Keratinocyte (primary cell): ENCODE measurements around the gene LRWD1. TPM values are rescaled to one million over a fixed set of nuclear protein-coding genes. Genes with fewer than 3 reads are reported as not detected.
"Not testable (repeated sequence)": the region's sequence is repeated elsewhere in the genome, so short reads cannot be mapped to it uniquely, and the experiment has no call there.

ENCODE experiments used
- DNase-seq: peaks from one replicate; pipeline ENCODE4 v3.0.0-alpha.2; 2011; ENCODE audit warnings: low read depth, missing footprints, low spot score
- FAIRE-seq: peaks from 2 replicates; lab custom pipeline; 2011; peaks lifted over from hg19 to GRCh38; lab: Jason Lieb, UNC
- H2AFZ ChIP-seq: 2 replicates; pipeline ENCODE4 v1.6.0; 2012; ENCODE audit warnings: low read length, control low read depth, inconsistent platforms; ENCODE audit not compliant: control insufficient read depth
- H3K27ac ChIP-seq: 2 replicates; pipeline ENCODE4 v1.5.1; 2011; ENCODE audit warnings: low read length; ENCODE audit not compliant: control insufficient read depth, insufficient read depth
- H3K27me3 ChIP-seq: 3 replicates; pipeline ENCODE4 v1.6.0; 2011; ENCODE audit warnings: low read length; ENCODE audit not compliant: control insufficient read depth, insufficient read depth; ENCODE audit errors: extremely low read depth
- H3K36me3 ChIP-seq, 2 experiments: 2 replicates in 1 of 2; 3 replicates in 1 of 2; pipeline ENCODE4 v1.5.1; 2011; ENCODE audit warnings: low read length in 2 of 2, mild to moderate bottlenecking in 1 of 2; ENCODE audit not compliant: control insufficient read depth in 2 of 2, insufficient read depth in 2 of 2; ENCODE audit errors: extremely low read depth in 1 of 2
- H3K4me1 ChIP-seq: 3 replicates; pipeline ENCODE4 v1.5.1; 2011; ENCODE audit warnings: low read length; ENCODE audit not compliant: control insufficient read depth, insufficient read depth; ENCODE audit errors: extremely low read depth
- H3K4me2 ChIP-seq: 3 replicates; pipeline ENCODE4 v1.6.0; 2011; ENCODE audit warnings: low read depth, low read length; ENCODE audit not compliant: control insufficient read depth, insufficient read depth; ENCODE audit errors: extremely low read depth
- H3K4me3 ChIP-seq, 3 experiments: fragments of 200-600 bp in 1 of 3; sonication (generic) in 1 of 3; 2 replicates in 2 of 3; 3 replicates in 1 of 3; pipeline ENCODE4 v1.5.1; 2011 to 2016; ENCODE audit warnings: low read length in 3 of 3, mild to moderate bottlenecking in 3 of 3, control low read depth in 2 of 3, inconsistent platforms in 1 of 3, low read depth in 1 of 3, mixed read lengths in 1 of 3, mixed run types in 1 of 3, moderate library complexity in 1 of 3; ENCODE audit not compliant: control insufficient read depth in 2 of 3, insufficient read depth in 2 of 3; ENCODE audit errors: extremely low read depth in 1 of 3
- H3K79me2 ChIP-seq: 2 replicates; pipeline ENCODE4 v1.6.0; 2012; ENCODE audit warnings: low read length; ENCODE audit not compliant: control insufficient read depth, insufficient read depth
- H3K9ac ChIP-seq: 3 replicates; pipeline ENCODE4 v1.6.0; 2011; ENCODE audit warnings: low read length; ENCODE audit not compliant: control insufficient read depth, insufficient read depth; ENCODE audit errors: extremely low read depth
- H3K9me1 ChIP-seq: 3 replicates; pipeline ENCODE4 v1.6.0; 2011; ENCODE audit warnings: low read length; ENCODE audit not compliant: control insufficient read depth, insufficient read depth; ENCODE audit errors: extremely low read depth
- H3K9me3 ChIP-seq: 2 replicates; pipeline ENCODE4 v1.5.1; 2012; ENCODE audit warnings: low read depth, low read length; ENCODE audit not compliant: control insufficient read depth
- H4K20me1 ChIP-seq: 3 replicates; pipeline ENCODE4 v1.6.0; 2011; ENCODE audit warnings: low read length; ENCODE audit not compliant: control insufficient read depth, insufficient read depth; ENCODE audit errors: extremely low read depth
- dilution Hi-C: fragments of 300-500 bp; cut with MboI; formaldehyde crosslinking; loops from one replicate; pipeline ENCODE4 v1.7.0; 2020; ENCODE audit warnings: low sequenced_read_pairs; ENCODE audit not compliant: extremely low pct_ligation_motif_present
- polyA plus RNA-seq, 5 experiments: library from polyadenylated mRNA; depleted of rRNA in 3 of 5; stranded (reverse) in 3 of 5; stranded (forward) in 1 of 5; unstranded in 1 of 5; fragments of >200 nt; gene quantifications; 1 replicate in 1 of 5; 2 replicates in 3 of 5; 3 replicates in 1 of 5; pipeline versions ENCODE4 v1.2.1 to v1.2.3, GENCODE V29; 2011 to 2012; ENCODE audit warnings: missing spikeins in 2 of 5, low read depth in 1 of 5, low replicate concordance in 1 of 5
- TF ChIP-seq, protein P1 (sequence below), 3 experiments: IDR thresholded peaks in 1 of 3; conservative IDR thresholded peaks in 1 of 3; optimal IDR thresholded peaks in 1 of 3; 2 replicates in 2 of 3; 3 replicates in 1 of 3; pipeline versions ENCODE3 to v1.5.1; 2011; ENCODE audit warnings: low read length in 3 of 3, mild to moderate bottlenecking in 3 of 3, moderate library complexity in 2 of 3, control low read depth in 1 of 3, inconsistent platforms in 1 of 3; ENCODE audit not compliant: insufficient read depth in 2 of 3; ENCODE audit errors: extremely low read depth in 1 of 3

Gene LRWD1
- polyA plus RNA-seq, 1 donor (not counting 4 experiments of a cell fraction or from before 2014, with no cell fraction given) = 11.3 TPM

DNA sequence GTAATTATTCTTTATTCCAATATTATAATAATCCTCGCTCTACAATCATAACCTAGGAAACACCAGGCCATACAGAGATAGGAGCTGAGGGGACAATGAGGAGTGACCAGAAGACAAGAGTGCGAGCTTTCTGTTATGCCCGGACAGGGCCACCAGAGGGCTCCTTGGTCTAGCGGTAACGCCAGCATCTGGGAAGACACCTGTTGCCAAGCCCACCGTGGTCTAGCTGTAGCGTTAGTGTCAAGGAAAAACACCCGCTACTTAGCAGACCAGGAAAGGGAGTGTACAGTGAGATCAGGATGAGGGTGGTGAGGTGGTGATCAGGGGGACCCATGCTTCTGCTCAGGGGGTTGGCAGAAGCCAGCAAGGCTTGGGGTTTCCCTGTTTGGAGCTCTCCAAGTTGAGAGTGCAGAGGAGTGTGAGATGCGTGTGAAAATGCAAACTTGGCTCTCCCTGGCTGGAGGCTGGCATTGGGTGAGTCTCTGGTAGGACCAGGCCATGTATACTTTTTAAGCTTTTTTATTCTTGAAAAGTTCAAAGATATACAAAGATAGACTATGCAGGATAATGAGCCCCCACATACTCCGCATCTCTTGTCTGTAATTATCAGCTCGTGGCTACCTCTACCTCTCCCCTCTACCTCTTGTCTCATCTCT, 15.3 kb downstream of the LRWD1 start:
- H3K27me3 ChIP-seq, H3K4me3 ChIP-seq, H3K9ac ChIP-seq, H3K27ac ChIP-seq, DNase-seq, H2AFZ ChIP-seq, H3K9me3 ChIP-seq, FAIRE-seq, H3K36me3 ChIP-seq, H4K20me1 ChIP-seq, H3K79me2 ChIP-seq, H3K4me2 ChIP-seq, H3K4me1 ChIP-seq, H3K9me1 ChIP-seq, dilution Hi-C loops: not testable (repeated sequence)
- TF ChIP-seq, protein P1, sequence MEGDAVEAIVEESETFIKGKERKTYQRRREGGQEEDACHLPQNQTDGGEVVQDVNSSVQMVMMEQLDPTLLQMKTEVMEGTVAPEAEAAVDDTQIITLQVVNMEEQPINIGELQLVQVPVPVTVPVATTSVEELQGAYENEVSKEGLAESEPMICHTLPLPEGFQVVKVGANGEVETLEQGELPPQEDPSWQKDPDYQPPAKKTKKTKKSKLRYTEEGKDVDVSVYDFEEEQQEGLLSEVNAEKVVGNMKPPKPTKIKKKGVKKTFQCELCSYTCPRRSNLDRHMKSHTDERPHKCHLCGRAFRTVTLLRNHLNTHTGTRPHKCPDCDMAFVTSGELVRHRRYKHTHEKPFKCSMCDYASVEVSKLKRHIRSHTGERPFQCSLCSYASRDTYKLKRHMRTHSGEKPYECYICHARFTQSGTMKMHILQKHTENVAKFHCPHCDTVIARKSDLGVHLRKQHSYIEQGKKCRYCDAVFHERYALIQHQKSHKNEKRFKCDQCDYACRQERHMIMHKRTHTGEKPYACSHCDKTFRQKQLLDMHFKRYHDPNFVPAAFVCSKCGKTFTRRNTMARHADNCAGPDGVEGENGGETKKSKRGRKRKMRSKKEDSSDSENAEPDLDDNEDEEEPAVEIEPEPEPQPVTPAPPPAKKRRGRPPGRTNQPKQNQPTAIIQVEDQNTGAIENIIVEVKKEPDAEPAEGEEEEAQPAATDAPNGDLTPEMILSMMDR (optimal IDR thresholded peaks at IDR 0.05 in 1 of 3, IDR thresholded peaks at IDR 0.05 in 1 of 3, conservative IDR thresholded peaks at IDR 0.05 in 1 of 3; ENCODE audit: extremely low read depth in 1 of 3, insufficient read depth in 2 of 3, low read length in 3 of 3) = peak in 2 of 3 experiments; percentile 17 to 23

DNA sequence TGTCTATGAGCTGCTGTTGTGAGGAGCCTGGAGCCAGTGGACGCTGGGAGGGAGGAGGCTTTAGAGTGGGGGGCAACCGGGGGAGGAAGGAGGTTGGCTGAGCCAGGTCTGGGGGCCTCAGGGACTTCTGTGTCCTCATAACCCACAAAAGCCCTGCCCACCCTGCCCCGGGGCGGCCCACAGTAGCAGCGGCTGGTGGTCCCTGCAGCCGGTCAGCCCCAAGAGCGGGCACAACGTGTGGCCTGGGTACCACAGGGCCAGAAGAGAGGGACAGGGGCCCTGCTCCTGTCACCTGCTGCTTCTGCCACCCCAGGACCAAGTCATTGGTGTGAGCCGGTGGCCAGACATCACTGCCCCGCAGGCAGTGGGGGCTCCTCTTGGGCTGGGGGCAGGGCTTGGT, 17.2 kb downstream of the LRWD1 start:
- H3K4me1 ChIP-seq, H3K9me3 ChIP-seq, H3K4me2 ChIP-seq, H4K20me1 ChIP-seq, H3K9ac ChIP-seq, H3K4me3 ChIP-seq, DNase-seq, H3K27ac ChIP-seq, H3K36me3 ChIP-seq, FAIRE-seq, H3K27me3 ChIP-seq, H2AFZ ChIP-seq, H3K79me2 ChIP-seq, H3K9me1 ChIP-seq, dilution Hi-C loops: not testable (repeated sequence)

DNA sequence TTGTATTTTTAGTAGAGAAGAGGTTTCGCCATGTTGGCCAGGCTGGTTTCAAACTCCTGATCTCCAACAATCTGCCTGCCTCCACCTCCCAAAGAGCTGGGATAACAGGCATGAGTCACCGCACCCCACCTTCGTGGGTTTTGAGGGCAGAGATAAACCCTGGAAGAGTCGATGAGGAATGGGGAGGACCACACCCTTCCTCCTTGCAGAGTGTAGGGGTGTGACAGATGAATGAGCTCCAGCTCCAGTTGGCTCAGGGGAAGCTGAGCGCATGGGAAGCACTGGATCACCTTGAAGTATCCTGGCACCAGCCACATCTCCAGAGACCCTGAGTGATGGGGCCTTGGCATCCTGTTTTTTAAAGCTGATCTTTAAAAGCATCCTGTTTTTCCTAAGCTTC, 19.5 kb downstream of the LRWD1 start:
- H3K9me3 ChIP-seq, dilution Hi-C loops, H3K4me1 ChIP-seq, H3K4me2 ChIP-seq, FAIRE-seq, H3K79me2 ChIP-seq, H3K9me1 ChIP-seq, H3K9ac ChIP-seq, H3K27me3 ChIP-seq, H3K27ac ChIP-seq, H4K20me1 ChIP-seq, H2AFZ ChIP-seq, DNase-seq, H3K4me3 ChIP-seq, H3K36me3 ChIP-seq: not testable (repeated sequence)

DNA sequence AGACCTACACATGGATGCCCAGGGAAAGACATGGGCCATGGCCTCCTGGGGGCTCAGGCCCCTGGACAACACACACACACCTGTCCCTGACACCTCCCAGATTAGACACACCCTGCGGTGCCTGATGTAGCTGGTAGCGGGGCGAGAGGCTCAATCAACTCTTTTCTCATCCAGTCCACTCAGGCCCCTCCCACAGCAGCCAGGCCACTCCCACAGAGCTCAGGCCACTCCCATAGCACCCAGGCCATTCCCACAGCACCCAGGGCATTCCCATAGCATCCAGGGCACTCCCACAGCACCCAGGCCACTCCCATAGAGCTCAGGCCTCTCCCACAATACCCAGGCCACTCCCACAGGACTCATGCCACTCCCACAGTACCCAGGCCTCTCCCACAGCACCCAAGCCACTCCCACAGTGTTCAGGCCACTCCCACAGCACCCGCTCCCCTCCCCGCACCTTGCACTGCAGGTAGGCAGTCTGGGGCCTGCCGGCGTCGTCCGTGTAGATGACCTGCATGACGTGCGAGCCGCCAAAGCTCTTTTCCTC, 25.8 kb downstream of the LRWD1 start:
- H3K9me1 ChIP-seq, dilution Hi-C loops, H3K9ac ChIP-seq, H3K9me3 ChIP-seq, H3K4me1 ChIP-seq, FAIRE-seq, H3K79me2 ChIP-seq, H3K27ac ChIP-seq, H4K20me1 ChIP-seq, H3K36me3 ChIP-seq, H3K4me3 ChIP-seq, H2AFZ ChIP-seq, H3K4me2 ChIP-seq, H3K27me3 ChIP-seq, DNase-seq: not testable (repeated sequence)
